ENCODE measurements around the gene MDM2.

- TF ChIP-seq CTCF (IDR thresholded peaks at IDR 0.05) (no peak), POLR2A (IDR thresholded peaks at IDR 0.05) (no peak)
Observed at GRCh38 chr12:68775121-68775630, 32.8 kb upstream of the MDM2 start.

Data from heart left ventricle (tissue), 13 donors.